ENCODE data around the gene CACTIN. TPM values are rescaled to one million over a fixed set of nuclear protein-coding genes. Genes with fewer than 3 reads are reported as not detected.

CACTIN gene
- total RNA-seq, 1 donor from 2014 or later: 12.8 TPM

- no peak for DNase-seq
Observed at GRCh38 chr19:3627351-3627723, 747 bp upstream of the CACTIN start.

- no peak for DNase-seq
Observed at GRCh38 chr19:3625996-3626472, 556 bp downstream of the CACTIN start.

- DNase-seq: no peak
Observed at GRCh38 chr19:3623716-3624115, 2.9 kb downstream of the CACTIN start.

DNA sequence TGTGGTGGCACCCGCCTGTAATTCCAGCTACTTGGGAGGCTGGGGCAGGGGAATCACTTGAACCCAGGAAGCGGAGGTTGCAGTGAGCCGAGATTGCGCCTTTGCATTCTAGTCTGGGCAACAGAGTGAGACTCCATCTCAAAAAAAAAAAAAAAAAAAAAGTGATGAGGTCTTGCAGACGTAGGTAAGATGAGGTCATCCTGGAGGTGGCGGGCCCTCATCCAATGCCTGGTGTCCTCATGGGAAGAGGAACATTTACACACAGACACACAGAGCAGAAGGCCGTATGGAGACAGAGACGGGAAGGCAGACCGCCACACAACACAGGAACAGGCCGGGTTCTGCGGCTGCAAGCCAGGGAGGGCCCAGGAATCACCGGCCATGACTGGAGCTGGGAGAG, 4.4 kb downstream of the CACTIN start:
- no peak for DNase-seq

DNA sequence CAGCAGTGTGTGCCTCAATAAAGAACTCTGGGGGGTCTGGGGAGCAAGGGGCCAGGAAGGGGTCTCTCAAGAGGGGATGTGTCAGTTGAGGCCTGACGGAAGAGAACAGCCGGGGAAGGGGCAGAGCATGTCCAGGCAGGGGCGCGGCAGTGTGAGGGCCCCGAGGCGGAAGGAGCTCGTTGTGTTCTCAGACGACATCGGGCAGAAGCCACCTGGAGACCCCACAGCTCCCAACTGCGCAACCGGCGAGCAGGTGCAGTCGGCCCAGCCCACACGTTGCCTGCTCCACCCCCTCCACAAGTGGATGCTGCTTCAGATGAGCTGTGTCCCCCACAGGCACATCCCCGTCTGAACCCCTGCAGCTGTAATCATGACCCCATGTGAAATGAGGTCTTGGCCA, 4.9 kb downstream of the CACTIN start:
- DNase-seq: no peak

DNA sequence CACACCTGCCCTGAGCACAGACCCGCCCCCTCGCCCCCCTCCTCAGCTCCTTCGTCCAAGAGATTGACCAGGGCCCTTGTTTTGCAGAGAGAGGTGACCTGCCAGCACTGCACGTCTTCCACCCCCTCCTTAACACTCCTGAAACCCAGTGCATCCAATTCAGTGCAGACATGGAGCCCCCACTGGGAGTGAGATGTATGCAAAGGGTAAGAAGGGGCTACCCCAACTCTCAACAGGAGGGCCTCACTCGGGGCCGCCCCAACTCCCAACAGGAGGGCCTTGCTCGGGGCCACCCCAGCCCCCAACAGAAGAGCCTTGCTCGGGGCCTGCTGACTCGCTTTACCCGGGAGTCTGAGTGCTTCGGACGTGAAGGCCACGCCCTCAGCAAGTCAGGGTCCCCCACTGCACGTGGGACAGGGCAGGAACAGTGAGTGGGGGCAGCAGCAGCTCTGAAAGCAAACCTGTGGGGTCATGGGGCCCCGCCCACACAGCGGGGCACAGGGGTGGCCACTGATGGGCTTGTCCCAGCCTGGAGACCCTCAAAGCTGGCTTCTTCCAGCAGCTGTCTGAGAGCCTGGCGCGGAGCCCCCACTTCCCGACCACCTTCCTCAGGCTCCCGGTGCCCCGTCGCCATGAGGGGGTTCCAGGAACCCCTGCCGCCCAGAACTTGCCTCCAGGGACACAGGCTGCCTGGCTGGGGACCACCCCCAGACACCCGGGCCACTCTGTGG, 5.6 kb downstream of the CACTIN start:
- DNase-seq: no peak

- DNase-seq: no peak
Observed at GRCh38 chr19:3620145-3620816, 6.3 kb downstream of the CACTIN start.

- DNase-seq: no peak
Observed at GRCh38 chr19:3619631-3620012, 7.0 kb downstream of the CACTIN start.

DNA sequence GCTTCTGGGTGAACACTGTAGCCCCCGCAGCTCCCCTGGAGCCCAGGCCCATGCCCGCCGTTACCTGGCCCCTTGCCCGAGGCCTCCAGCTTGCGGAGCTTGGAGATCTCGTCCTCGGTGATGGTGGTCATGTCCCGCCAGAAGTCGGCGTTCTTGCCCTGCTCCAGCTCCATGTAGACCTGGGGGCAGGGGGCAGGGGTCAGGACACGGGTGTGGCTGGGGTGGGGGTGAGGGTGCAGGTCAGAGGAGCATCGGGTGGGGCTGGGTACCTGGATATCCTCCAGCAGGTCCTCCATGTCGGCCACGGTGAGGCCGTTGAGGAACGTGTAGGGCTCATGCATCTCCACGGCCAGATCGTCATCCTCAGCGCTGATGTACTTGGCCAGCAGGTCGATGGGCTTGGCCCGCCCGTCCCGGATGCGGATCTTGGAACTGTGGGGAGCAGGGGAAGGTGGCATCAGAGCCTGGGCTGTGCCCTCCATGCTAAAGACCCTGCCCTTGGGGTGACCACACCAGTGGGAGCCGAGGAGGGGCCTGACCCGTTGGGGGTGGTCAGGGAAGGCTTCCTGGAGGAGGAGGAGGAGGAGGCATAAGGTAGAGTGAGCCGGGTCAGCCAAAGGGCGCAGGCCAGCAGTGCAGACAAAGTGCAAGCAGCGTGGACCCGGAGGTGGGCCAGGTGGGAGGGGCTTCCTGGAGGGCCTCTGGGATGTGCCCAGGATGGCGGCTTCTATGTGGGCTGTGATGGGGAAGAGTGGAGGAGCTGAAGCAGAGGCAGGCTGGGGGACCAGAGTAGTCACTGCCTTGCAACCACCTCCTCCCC, 7.6 kb downstream of the CACTIN start:
- no peak for DNase-seq

DNA sequence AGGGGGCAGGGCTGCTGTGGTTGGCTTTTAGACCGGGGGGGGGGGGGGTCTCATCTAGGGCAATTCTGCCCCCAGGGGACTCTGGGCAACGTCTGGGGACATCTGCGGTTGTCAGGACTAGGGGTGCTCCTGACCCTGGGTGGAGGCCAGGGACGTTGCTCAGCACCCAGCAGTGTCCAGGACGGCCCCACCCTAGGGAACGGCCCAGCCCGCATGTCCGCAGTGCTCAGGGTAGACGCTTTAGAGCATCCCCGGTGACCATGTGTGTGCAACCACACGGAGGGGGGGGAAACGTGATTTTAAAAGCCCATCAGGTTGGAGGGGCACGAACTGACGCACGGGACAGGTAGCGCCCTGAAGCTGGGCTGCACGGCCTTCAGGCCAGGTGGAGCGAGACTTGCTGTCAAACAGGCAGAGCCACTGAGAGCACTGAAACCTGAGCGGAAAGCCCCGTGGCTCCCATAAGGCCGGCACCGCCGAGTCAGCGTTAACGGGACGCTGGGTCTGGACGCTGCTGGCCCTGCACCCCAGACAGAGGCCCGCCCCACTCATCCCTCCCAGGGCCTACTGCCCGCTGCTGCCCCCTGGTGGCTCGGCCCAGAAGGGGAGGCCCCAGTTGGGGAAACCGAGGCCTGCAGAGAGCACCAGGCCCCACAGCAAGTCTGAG, 8.3 kb downstream of the CACTIN start:
- DNase-seq: peak; percentile 37

- DNase-seq: no peak
Observed at GRCh38 chr19:3617463-3617862, 9.1 kb downstream of the CACTIN start.

DNA sequence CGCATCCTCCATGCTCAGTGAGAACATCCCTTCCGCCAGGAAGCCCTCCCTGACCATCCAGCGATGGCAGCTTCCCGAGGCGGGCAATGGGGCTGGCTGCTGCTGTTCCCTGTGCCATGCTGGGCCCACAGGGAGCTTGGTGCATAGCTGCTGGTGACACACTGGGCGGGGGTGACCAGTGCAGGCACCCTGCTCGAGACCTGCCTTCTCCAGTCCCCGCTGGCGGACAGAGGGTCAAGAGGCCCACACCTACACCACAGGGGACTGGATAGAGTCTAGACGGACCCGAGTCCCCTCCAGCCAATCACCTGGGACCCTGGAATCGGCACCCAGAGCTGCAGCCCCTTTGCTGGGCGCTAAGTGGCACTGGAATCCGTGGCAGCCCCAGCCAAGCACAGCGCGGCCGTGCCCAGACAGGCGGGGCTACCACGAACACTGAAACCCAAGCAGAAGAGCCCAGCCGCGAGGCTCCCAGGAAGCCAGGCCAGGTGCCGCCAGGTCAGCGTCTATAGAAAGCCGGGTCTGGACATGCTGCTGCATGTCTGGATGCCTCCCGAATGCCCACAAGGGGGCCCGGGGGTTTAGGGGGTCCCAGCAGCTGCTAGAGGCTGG, 11.0 kb downstream of the CACTIN start:
- no peak for DNase-seq

- no peak for DNase-seq
Observed at GRCh38 chr19:3614858-3615505, 11.6 kb downstream of the CACTIN start.

DNA sequence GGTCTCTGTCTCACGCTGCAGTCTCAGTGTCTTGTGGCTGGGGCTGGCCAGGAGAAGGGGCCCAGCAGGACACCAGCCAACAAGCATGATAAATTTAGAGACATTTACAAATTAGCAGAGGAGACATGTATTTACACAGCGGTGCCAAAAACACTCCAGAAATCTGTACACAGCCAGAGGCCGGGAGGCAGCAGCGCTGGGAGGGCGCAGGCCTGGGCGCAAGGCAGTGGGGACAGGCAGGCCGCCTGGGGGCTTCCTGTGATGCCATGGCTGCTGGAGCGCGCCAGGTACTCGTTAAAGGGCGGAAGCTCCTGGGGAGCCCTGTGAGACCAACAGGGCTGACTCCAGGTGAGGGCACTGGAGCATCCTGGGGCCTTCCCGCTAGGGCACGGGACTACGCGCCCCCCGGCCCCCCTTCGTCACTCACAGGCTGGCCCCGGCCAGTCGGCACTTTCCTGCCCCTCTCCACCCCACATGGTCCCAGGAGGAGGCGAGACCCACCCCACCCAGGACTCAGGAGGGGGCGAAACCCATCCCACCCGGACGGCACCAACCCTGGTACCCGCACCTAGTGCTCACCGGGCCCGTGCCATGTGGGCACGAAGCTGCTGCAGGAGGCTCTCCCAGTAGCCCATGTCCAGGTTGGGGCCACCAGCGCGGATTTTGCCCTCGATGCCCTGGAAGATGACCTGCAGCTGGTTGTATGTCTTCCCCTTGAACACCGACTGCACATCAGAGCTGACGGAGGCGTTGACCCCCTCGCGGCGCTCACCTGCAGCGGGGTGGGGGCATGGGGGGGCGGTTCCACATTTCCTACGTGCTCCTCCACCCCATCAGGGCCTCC, 12.6 kb downstream of the CACTIN start:
- DNase-seq: no peak

DNA sequence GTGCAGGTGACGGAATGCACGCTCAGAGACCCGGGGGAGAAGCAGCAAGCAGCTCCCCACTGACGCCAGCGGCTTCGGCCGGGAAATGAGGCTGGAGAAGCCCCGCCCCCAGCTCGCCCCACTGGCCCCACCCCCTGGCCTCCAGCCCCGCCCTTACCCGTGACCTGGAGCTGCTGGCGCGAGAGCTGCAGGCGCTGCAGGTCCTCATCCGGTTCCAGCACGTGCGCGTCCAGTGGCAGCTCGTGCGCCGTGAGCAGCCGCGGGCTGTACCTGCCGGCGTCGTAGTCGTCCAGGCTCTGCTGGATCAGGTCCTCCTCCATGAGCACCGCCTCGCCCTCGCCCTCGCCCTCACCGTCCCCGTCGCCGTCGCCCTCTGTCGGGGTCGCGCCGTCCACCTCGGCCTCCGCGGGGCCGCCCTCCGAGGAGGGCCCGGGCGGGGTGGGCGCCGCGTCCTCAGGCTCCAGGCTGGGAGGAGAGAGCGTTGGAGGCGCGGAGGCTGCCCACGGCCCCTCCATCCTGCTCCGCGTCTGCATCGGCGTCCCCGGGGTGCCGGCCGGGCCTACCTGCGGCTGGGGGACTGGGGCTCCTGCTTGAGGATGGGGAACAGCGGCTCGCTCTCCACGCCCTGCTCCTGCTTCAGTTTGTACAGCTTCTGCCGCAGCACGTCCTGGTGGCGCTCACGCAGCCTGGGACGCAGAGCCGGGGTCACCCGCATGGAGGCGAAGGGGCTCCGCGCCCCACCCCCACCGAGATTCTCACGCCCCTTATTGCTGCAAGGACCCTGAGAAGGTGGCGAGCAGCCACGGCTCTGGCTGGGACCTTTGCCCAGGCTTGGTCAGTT, 13.5 kb downstream of the CACTIN start:
- no peak for DNase-seq

- no peak for DNase-seq
Observed at GRCh38 chr19:3612330-3612729, 14.3 kb downstream of the CACTIN start.

DNA sequence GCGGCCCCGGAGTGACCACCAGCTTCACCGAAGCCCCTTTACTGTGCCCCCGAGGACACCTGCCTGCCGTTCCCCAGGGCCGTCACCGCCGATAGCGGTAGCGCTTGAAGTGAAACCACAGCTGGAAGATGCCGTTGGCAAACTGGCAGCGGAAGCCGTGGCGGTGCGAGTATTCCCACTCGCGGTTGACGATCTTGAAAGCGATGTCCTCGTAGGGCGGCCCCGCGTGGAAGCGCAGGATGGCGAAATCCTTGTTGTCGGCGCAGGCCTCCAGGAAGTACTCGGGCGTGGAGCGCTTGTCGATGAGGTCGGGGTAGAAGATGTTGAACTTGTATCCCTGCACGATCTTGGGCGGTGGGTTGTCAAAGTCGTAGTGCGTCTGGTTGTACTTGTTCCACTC, 14.7 kb downstream of the CACTIN start:
- no peak for DNase-seq

GRCh38 chr19:3610745-3611717, 15.6 kb downstream of the CACTIN start:
- DNase-seq: no peak
